ENCODE results near the gene TMEM175. TPM values are rescaled to one million over a fixed set of nuclear protein-coding genes. Genes with fewer than 3 reads are reported as not detected.

Gene TMEM175
- total RNA-seq, 1 experiment from 2014 or later: 18.5 TPM

- Histone ChIP-seq H3K27me3 (ENCODE audit: low read length) (no peaks in the 10 kb centered on the region), H3K9me2 (replicated peaks; ENCODE audit: low read length) (no peaks in the 10 kb centered on the region), H2AFZ (ENCODE audit: low read length) (no peak overlapping the region), H3F3A (ENCODE audit: low read length, unreplicated experiment) (no peaks in the 10 kb centered on the region), H3K79me2 (ENCODE audit: low read length) (no peaks in the 10 kb centered on the region), H3K9me3 (ENCODE audit: low read length) (no peaks in the 10 kb centered on the region), H3K9ac (ENCODE audit: low read length) (no peak overlapping the region), H4K20me1 (ENCODE audit: low read length) (no peaks in the 10 kb centered on the region), H3K27ac (ENCODE audit: low read length) (no peak overlapping the region), H3K4me1 (ENCODE audit: insufficient read depth, low read length) (no peaks in the 10 kb centered on the region), H3K36me3 (ENCODE audit: low read depth, low read length) (no peaks in the 10 kb centered on the region), H3K4me2 (ENCODE audit: low read length) (no peak overlapping the region), H3K4me3 (ENCODE audit: low read length) (no peak overlapping the region)
- CTCF ChIA-PET: no interaction called here
- BruUV-seq (replicated peaks): no TSS peak
- intact Hi-C loops (cut with micrococcal nuclease): no loop called here
- no peak for TF ChIP-seq EZH2phosphoT487 (IDR thresholded peaks at IDR 0.05; ENCODE audit: borderline replicate concordance, low read length)
- TF ChIP-seq CTCF (conservative IDR thresholded peaks at IDR 0.05; ENCODE audit: low read depth, low read length): no peak
- TF ChIP-seq EZH2 (IDR thresholded peaks at IDR 0.05; ENCODE audit: low read length, unreplicated experiment): no peak
- DNase-seq (no peak), ATAC-seq (no peak)
- POLR2A ChIA-PET (ENCODE audit: unreplicated experiment): no interaction called here
Measured at GRCh38 chr4:950136-951020, 18.1 kb downstream of the TMEM175 start.

DNA sequence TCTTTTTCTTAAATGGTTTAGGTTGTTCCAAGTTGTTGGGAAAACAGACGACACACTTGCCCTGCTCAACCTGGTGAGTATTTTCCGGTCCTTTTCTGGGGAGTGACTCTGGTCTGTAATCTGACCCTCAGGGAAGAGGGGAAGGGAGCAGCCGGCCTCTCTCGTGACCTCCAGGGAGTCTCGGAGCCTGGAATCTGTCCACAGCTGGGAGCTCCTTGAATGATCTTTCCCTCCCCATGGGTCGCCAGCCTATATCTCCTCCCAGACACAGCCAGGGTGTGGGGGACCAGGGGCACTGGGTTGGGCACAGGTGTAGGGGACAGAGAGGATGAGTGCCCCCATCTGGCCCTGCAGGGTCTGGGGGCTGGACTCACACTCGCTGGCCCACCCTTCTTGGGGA, 18.9 kb downstream of the TMEM175 start:
- Histone ChIP-seq H3K27me3 (ENCODE audit: low read length) (no peaks in the 10 kb centered on the region), H3K27ac (ENCODE audit: low read length) (no peak overlapping the region), H3K4me3 (ENCODE audit: low read length) (no peak overlapping the region), H3K36me3 (ENCODE audit: low read depth, low read length) (no peaks in the 10 kb centered on the region), H4K20me1 (ENCODE audit: low read length) (no peaks in the 10 kb centered on the region), H3K9ac (ENCODE audit: low read length) (no peak overlapping the region), H3F3A (ENCODE audit: low read length, unreplicated experiment) (no peaks in the 10 kb centered on the region), H3K79me2 (ENCODE audit: low read length) (no peaks in the 10 kb centered on the region), H3K4me1 (ENCODE audit: insufficient read depth, low read length) (no peaks in the 10 kb centered on the region), H3K9me3 (ENCODE audit: low read length) (no peaks in the 10 kb centered on the region), H3K9me2 (replicated peaks; ENCODE audit: low read length) (no peaks in the 10 kb centered on the region), H3K4me2 (ENCODE audit: low read length) (no peak overlapping the region), H2AFZ (ENCODE audit: low read length) (no peak overlapping the region)
- TF ChIP-seq CTCF (conservative IDR thresholded peaks at IDR 0.05; ENCODE audit: low read depth, low read length) (no peak), EZH2phosphoT487 (IDR thresholded peaks at IDR 0.05; ENCODE audit: borderline replicate concordance, low read length) (no peak)
- ATAC-seq (no peak), DNase-seq (no peak)
- BruUV-seq (replicated peaks): no TSS peak
- ChIA-PET POLR2A (ENCODE audit: unreplicated experiment) (no interaction called here), CTCF (no interaction called here)
- intact Hi-C loops (cut with micrococcal nuclease): no loop called here

Measured in PC-3 (cell line).